Lower lobe of right lung (tissue), 2 donors: Measurements from ENCODE around the gene MCRIP2. TPM values are rescaled to one million over a fixed set of nuclear protein-coding genes. Genes with fewer than 3 reads are reported as not detected.
A peak's percentile ranks its signal among the peaks of the same experiment; 100 is the strongest.

Source experiments
- ATAC-seq, 2 donors: fragments of 200-7000 bp; cut with Tn5 transposase; one replicate each; pipeline ENCODE4 v1.9.1; 2020 to 2022; ENCODE audit warnings: mild to moderate bottlenecking in 2 of 2, moderate library complexity in 2 of 2
- DNase-seq: peaks from one replicate; pipeline ENCODE4 v3.0.0-alpha.2; 2020
- H3K27ac ChIP-seq: fragments of 200-600 bp; one replicate; pipeline ENCODE4 v1.8.0; 2022
- H3K27me3 ChIP-seq: fragments of 200-600 bp; one replicate; pipeline ENCODE4 v1.8.0; 2022; ENCODE audit warnings: low read depth
- H3K36me3 ChIP-seq: fragments of 200-600 bp; one replicate; pipeline ENCODE4 v1.8.0; 2022; ENCODE audit warnings: mild to moderate bottlenecking
- H3K4me1 ChIP-seq: fragments of 200-600 bp; one replicate; pipeline ENCODE4 v1.8.0; 2022
- H3K4me3 ChIP-seq: fragments of 200-600 bp; one replicate; pipeline ENCODE4 v1.8.0; 2022; ENCODE audit warnings: mild to moderate bottlenecking
- H3K9me3 ChIP-seq: fragments of 200-600 bp; one replicate; pipeline ENCODE4 v1.8.0; 2022
- intact Hi-C: fragments of 100-400 bp; cut with DNase I; formaldehyde crosslinking; loops from one replicate; pipeline ENCODE4 v1.11.0; 2022
- total RNA-seq: library from RNA; stranded (reverse); fragmentation: NEBNext Ultra II Directional; extraction: Animal tissue kit (Norgen Biotek cat#: 25700); gene quantifications from one replicate; pipeline ENCODE4 v1.2.1, GENCODE V29; 2021
- TF ChIP-seq, protein P1 (sequence below): fragments of 200-600 bp; IDR thresholded peaks from one replicate; pipeline ENCODE4 v1.8.0; 2022; ENCODE audit warnings: antibody characterized with exemption, mild to moderate bottlenecking
- donor health status: DM: no; HTN: yes; CAD: no; lungs with severe emphysema.

Gene MCRIP2
- total RNA-seq, 1 donor from 2014 or later = 47.7 TPM

DNA sequence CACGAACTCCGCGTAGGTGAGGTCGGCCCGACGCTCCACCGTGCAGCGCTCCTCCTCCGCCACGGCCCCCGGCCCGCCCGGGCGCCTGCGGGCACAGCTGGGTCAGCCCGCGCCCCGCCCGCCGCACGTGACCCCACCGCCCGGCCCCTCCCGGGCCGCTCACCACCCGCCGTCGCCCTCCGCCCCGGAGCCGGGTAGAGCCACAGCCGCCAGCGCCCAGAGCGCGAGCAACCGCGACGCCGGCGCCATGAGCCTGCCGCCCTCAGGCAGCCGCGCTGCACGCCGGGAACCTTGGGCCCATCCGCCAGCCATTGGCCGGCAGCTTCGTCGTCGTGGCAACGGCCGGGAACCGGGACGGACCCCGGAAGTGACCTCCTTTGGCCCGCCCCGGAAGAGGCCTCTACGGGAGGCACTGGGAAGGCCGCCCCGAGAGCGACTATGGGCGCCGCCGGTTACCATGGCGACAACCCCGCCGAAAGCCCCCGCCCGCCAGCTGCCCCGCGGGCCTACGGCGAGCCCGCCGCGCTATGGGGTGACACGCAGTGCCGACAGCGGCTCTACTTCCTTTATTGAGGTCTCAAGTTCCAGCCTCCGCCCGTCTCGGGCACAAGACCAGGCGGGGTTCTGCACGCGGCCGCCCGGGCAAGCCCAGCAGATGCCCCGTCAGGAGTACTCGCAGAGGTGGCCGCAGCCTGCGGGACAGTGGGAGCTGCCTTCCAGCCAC is 42.6 kb downstream of the MCRIP2 start, which contains the start of gene JMJD8:
Gene JMJD8 (minus strand): TSS at position 264 of the 724 bp plus-strand sequence. CDS start 15 bp downstream, at position 249.
- Histone ChIP-seq H3K4me1 (peaks cover 58% of the 10 kb centered on the region), H3K27ac (peak within 1 kb of the TSS; percentile 89), H3K9me3 (no peaks in the 10 kb centered on the region), H3K4me3 (peak within 1 kb of the TSS; percentile 83), H3K27me3 (no peaks in the 10 kb centered on the region), H3K36me3 (peaks cover 36% of the 10 kb centered on the region)
- DNase-seq (peak; percentile 99), ATAC-seq (peak; percentile 82 to 83)
- TF ChIP-seq, protein P1, sequence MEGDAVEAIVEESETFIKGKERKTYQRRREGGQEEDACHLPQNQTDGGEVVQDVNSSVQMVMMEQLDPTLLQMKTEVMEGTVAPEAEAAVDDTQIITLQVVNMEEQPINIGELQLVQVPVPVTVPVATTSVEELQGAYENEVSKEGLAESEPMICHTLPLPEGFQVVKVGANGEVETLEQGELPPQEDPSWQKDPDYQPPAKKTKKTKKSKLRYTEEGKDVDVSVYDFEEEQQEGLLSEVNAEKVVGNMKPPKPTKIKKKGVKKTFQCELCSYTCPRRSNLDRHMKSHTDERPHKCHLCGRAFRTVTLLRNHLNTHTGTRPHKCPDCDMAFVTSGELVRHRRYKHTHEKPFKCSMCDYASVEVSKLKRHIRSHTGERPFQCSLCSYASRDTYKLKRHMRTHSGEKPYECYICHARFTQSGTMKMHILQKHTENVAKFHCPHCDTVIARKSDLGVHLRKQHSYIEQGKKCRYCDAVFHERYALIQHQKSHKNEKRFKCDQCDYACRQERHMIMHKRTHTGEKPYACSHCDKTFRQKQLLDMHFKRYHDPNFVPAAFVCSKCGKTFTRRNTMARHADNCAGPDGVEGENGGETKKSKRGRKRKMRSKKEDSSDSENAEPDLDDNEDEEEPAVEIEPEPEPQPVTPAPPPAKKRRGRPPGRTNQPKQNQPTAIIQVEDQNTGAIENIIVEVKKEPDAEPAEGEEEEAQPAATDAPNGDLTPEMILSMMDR = no peak
- intact Hi-C loops = no loop called here

DNA sequence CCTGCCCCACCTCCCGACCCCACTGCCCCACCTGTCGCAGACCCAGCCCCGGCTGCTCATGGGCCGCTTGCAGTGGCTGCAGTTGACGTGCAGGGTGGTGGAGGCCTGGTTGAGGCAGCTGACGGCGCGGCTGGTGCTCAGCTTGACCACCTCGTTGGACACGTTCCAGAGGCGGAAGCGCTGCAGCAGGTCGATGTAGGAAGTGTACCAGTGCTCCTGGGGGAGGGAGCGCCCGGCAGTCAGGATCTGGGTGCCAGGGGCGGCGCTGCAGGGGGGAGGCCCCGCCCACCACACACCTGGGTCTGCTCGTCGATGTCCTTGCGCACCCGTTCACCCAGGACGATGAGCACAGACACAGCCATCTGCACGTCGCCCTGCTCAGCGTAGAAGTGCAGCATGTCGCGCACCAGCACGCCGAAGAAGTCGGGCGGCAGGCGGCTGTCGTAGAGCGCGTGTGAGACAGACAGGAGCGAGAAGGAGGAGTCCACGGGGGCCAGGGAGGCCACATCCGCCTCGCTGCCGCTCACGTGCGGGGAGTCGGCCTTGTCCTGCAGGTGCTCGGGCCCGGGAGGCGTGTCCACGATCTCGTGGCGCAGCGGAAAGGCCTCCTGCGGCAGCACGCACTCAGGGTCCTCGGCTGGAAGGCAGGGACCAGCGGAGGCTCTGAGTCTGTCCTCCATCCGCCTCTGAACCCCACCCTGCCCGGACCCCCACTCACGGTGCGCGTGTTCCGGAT is 43.5 kb downstream of the MCRIP2 start:
- TF ChIP-seq, protein P1 = no peak
- intact Hi-C loops = no loop called here
- Histone ChIP-seq H3K9me3 (no peaks in the 10 kb centered on the region), H3K36me3 (peaks cover 36% of the 10 kb centered on the region), H3K4me3 (peak overlapping the region; percentile 83), H3K27me3 (no peaks in the 10 kb centered on the region), H3K27ac (peak overlapping the region; percentile 89), H3K4me1 (peaks cover 61% of the 10 kb centered on the region)
- DNase-seq (peak; percentile 61), ATAC-seq (no peak)

DNA sequence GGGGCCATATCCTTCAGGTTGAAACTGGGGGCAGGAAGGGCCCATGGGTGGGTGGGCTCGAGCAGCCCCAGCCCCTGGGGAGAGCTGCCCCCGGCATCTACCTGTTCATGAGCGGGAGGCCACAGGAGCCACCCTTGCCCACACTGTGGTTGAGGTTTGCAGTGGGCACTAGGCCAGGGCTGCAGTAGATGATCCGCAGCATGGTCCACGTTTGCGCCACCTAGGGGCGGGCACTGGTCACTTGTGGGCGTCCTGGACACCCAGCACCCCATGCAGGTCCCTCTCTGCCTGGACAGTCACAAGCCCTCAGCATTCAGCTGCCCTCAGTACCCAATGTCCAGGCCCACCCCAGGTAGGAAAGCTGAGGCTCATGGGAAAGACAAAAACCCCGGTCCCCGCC is 44.3 kb downstream of the MCRIP2 start:
- Histone ChIP-seq H3K9me3 (no peaks in the 10 kb centered on the region), H3K27me3 (no peaks in the 10 kb centered on the region), H3K27ac (no peak overlapping the region), H3K36me3 (peaks cover 36% of the 10 kb centered on the region), H3K4me1 (peaks cover 66% of the 10 kb centered on the region), H3K4me3 (no peak overlapping the region)
- ATAC-seq (no peak), DNase-seq (peak; percentile 74)
- intact Hi-C loops = no loop called here
- TF ChIP-seq, protein P1 = peak; percentile 36

DNA sequence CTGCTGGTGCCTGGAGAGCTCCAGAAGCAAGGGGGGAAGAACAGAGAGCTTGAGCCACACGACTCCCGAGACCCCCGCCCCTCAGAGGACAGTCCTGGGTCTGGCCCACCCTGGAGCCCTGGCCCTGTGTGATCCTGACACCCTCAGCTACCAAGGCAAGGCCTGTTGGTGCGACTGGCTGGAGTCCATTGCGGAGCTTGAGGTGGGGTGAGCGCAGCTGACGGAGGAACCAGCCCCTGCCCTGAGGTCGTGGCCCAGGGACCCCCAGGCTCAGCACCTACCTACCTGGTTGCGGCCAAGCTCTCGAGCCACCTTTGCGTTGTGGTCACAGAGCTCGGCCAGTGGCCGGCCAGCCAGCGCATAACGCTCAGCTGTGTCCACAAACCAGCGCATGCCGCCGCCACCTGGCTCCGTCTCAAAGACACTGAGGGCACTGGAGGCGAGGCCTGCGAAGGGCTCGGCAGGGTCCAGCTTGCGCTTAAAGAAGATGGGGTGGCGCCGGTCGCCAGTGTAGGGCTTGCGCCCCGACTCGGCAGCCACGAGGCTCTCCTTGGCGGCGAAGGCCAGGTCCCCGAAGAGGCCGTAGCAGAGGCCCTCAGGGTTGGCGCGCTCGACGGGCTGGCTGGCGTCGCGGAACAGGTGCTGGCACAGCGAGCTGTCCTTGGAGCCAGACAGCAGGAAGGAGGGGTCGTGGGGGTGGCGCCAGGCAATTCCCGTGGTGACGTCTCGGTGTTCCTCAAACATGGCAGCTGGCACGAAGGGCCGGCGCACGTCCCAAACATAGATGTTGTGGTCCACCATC is 45.0 kb downstream of the MCRIP2 start:
- intact Hi-C loops = no loop called here
- DNase-seq (no peak), ATAC-seq (no peak)
- peaks cover 31% of the 10 kb centered on the region for H3K36me3 ChIP-seq
- no peak overlapping the region for H3K27ac ChIP-seq
- H3K9me3 ChIP-seq = no peaks in the 10 kb centered on the region
- peaks cover 60% of the 10 kb centered on the region for H3K4me1 ChIP-seq
- no peaks in the 10 kb centered on the region for H3K27me3 ChIP-seq
- H3K4me3 ChIP-seq = no peak overlapping the region
- TF ChIP-seq, protein P1 = no peak

DNA sequence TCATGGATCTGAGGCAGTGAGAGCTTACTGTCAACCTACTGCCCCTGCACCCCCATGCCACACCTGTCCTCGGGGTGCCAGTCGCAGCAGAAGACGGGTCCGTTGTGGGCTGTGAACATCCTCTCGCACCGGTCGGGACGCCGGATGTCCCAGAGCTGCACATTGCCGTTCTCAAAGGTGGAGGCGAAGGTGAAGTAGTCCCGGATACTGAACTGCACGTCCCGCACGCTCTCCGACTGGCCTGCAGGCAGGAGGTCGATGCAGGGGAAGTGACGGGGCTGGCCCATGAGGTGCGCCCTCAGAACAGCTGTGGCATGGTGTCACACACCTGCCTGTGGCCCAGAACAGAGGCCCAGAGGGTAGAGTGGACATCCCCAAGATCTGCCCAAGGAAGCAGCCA is 45.9 kb downstream of the MCRIP2 start:
- H3K36me3 ChIP-seq = peaks cover 22% of the 10 kb centered on the region
- H3K4me3 ChIP-seq = no peak overlapping the region
- peaks cover 6% of the 10 kb centered on the region for H3K27me3 ChIP-seq
- TF ChIP-seq, protein P1 = no peak
- ATAC-seq (no peak), DNase-seq (no peak)
- no peak overlapping the region for H3K27ac ChIP-seq
- H3K4me1 ChIP-seq = peaks cover 52% of the 10 kb centered on the region
- H3K9me3 ChIP-seq = no peaks in the 10 kb centered on the region
- intact Hi-C loops = no loop called here
